Activated CD8-positive, alpha-beta T cell treated with anti-CD3 and anti-CD28 coated beads for 36 hours (primary cell): ENCODE results near the gene CNNM1. TPM values are rescaled to one million over a fixed set of nuclear protein-coding genes. Genes with fewer than 3 reads are reported as not detected.

Experiments
- ATAC-seq: fragments of 200-7000 bp; cut with Tn5 transposase; one replicate; pipeline ENCODE4 v1.10.0; 2021; ENCODE audit warnings: mild to moderate bottlenecking, moderate library complexity
- CTCF ChIA-PET: fragments of 350-600 bp; sonication (Branson Sonifier 250); formaldehyde crosslinking; loops from one replicate; lab custom pipeline; 2021; ENCODE audit warnings: antibody characterized with exemption; lab: Charles Lee
- POLR2A ChIA-PET: fragments of 350-600 bp; sonication (Branson Sonifier 250); formaldehyde crosslinking; loops from one replicate; lab custom pipeline; 2021; ENCODE audit warnings: antibody characterized with exemption; lab: Charles Lee
- DNase-seq: peaks from one replicate; pipeline ENCODE4 v3.0.0-alpha.2; 2020
- H3K27ac Mint-ChIP-seq: one replicate; pipeline ENCODE4 v1.8.0; 2021; ENCODE audit warnings: mild to moderate bottlenecking, mixed read lengths
- H3K27me3 Mint-ChIP-seq: one replicate; pipeline ENCODE4 v1.8.0; 2021; ENCODE audit warnings: mixed read lengths
- H3K36me3 Mint-ChIP-seq: one replicate; pipeline ENCODE4 v1.8.0; 2021; ENCODE audit warnings: low read depth, mixed read lengths
- H3K4me1 Mint-ChIP-seq: one replicate; pipeline ENCODE4 v1.8.0; 2021; ENCODE audit warnings: low read depth, mixed read lengths
- H3K4me3 Mint-ChIP-seq: one replicate; pipeline ENCODE4 v1.8.0; 2021; ENCODE audit warnings: mild to moderate bottlenecking, moderate library complexity, mixed read lengths
- H3K9me3 Mint-ChIP-seq: one replicate; pipeline ENCODE4 v1.8.0; 2021; ENCODE audit warnings: mixed read lengths
- intact Hi-C: fragments of 100-400 bp; cut with micrococcal nuclease; formaldehyde crosslinking; loops from one replicate; pipeline ENCODE4 v1.10.0; 2022
- total RNA-seq, 2 experiments: library from RNA; stranded (reverse); gene quantifications; one replicate each; pipeline ENCODE4 v1.2.3, GENCODE V29; 2021
- TF ChIP-seq, protein P1 (sequence below): fragments of 200-600 bp; IDR thresholded peaks from one replicate; pipeline ENCODE4 v1.8.0; 2022; ENCODE audit warnings: antibody characterized with exemption, mild to moderate bottlenecking

The CNNM1 gene
- total RNA-seq = 1 to 10 TPM in 1 of 2 experiments, under 1 TPM in 1; 0.83 to 1.2 TPM

DNA sequence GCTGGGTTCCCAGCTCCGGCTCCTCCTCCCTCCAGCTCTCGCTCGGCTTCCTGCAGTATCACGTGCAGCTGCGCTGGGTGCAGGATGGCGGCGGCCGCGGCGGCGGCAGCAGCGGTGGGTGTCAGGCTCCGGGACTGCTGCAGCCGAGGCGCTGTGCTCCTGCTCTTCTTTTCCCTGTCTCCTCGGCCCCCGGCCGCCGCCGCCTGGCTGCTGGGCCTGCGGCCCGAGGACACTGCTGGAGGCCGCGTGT is at the start of gene CNNM1:
TSS of gene CNNM1 (plus strand) at position 53 of the 250 bp plus-strand sequence. CDS start at position 85, 32 bp downstream.
- Mint-ChIP-seq H3K36me3 (peaks cover 4% of the 10 kb centered on the region), H3K27ac (no peak within 1 kb of the TSS), H3K4me3 (peak within 1 kb of the TSS; percentile 62), H3K9me3 (no peaks in the 10 kb centered on the region), H3K4me1 (peaks cover 16% of the 10 kb centered on the region), H3K27me3 (peaks cover 37% of the 10 kb centered on the region)
- DNase-seq = no peak
- ChIA-PET POLR2A (no interaction called here), CTCF (no interaction called here)
- peak; percentile 73 for ATAC-seq
- intact Hi-C loops = no loop called here
- TF ChIP-seq, protein P1, sequence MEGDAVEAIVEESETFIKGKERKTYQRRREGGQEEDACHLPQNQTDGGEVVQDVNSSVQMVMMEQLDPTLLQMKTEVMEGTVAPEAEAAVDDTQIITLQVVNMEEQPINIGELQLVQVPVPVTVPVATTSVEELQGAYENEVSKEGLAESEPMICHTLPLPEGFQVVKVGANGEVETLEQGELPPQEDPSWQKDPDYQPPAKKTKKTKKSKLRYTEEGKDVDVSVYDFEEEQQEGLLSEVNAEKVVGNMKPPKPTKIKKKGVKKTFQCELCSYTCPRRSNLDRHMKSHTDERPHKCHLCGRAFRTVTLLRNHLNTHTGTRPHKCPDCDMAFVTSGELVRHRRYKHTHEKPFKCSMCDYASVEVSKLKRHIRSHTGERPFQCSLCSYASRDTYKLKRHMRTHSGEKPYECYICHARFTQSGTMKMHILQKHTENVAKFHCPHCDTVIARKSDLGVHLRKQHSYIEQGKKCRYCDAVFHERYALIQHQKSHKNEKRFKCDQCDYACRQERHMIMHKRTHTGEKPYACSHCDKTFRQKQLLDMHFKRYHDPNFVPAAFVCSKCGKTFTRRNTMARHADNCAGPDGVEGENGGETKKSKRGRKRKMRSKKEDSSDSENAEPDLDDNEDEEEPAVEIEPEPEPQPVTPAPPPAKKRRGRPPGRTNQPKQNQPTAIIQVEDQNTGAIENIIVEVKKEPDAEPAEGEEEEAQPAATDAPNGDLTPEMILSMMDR = no peak

DNA sequence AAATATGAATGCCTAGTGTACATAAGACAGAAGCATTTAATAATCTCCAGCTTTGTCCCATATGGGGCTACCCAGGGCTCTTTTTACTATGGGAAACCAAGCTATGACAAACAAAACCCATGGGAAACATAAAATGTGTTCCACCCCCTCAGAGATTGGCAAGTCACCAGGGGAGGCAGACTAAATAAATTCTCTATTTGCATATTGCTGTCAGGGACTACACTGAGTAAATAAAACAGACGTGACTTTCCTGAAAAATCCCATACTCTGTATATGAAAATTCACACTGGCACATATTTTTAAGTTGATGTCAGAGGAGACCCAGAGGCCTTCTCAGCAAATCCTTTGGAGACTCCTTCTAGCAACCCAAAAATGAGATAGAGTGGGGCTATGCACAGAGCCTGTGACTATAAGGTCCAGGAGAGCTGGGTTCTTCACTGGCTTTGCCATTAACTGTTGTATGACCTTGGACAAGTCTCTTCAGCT is 49.5 kb upstream of the CNNM1 start:
- DNase-seq = no peak
- Mint-ChIP-seq H3K4me3 (no peak overlapping the region), H3K27ac (no peak overlapping the region), H3K27me3 (peaks cover 7% of the 10 kb centered on the region), H3K9me3 (peaks cover 7% of the 10 kb centered on the region), H3K4me1 (no peaks in the 10 kb centered on the region), H3K36me3 (no peaks in the 10 kb centered on the region)
- CTCF ChIA-PET = interaction anchor here (1.2 kb wide), 1 partner anchor 812 kb away, joined by 4 read pairs; no protein-coding TSS in a partner anchor
- intact Hi-C loops = no loop called here
- POLR2A ChIA-PET = no interaction called here
- TF ChIP-seq, protein P1 = no peak
- no peak for ATAC-seq

DNA sequence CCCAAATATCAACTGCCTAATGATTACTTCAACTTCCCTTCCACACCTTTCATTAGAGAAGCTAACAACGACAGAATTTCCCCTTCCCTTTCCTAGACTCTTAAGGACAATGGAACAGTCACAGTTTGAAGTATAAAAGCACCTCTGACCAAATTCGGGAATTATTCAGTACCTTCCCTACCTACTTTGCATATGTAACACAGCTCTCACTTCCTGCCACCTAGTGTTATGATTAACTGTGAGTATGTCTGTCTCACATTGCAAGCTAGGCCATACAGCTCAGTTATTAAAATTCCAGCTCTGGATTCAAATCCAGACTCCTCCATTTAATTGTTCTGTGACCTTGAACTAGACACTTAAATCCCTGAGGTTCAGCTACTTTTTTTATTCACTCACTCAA is 48.7 kb upstream of the CNNM1 start:
- H3K27ac Mint-ChIP-seq = no peak overlapping the region

DNA sequence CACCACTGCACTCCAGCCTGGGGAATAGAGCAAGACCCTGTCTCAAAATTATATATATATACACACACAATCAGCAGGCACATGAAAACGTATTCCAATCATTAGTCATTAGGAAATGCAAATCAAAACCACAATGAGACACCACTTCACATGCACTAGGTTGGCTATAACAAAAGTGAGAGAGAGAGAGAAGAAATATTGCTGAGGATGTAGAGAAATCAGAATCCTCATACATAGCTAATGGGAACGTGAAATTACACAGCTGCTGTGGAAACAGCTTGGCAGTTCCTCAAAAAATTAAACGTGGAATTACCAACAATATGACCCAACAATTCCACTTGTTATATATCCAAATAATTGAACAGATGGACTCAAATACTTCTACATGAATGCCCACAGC is 43.3 kb upstream of the CNNM1 start:
- Mint-ChIP-seq H3K27ac (no peak overlapping the region), H3K4me3 (no peak overlapping the region), H3K27me3 (peaks cover 18% of the 10 kb centered on the region), H3K9me3 (peaks cover 7% of the 10 kb centered on the region), H3K36me3 (no peaks in the 10 kb centered on the region), H3K4me1 (no peaks in the 10 kb centered on the region)
- intact Hi-C loops = no loop called here
- POLR2A ChIA-PET = no interaction called here
- TF ChIP-seq, protein P1 = no peak
- ATAC-seq (no peak), DNase-seq (no peak)
- CTCF ChIA-PET = no interaction called here

More for the DNA sequence above, 48.7 kb upstream of the CNNM1 start:
- TF ChIP-seq, protein P1 = no peak
- H3K4me1 Mint-ChIP-seq = no peaks in the 10 kb centered on the region
- H3K4me3 Mint-ChIP-seq = no peak overlapping the region
- no peak for DNase-seq
- H3K9me3 Mint-ChIP-seq = peaks cover 7% of the 10 kb centered on the region
- POLR2A ChIA-PET = no interaction called here
- ATAC-seq = no peak
- intact Hi-C loops = no loop called here
- CTCF ChIA-PET = interaction anchor here (1.2 kb wide), 1 partner anchor 813 kb away, joined by 4 read pairs; no protein-coding TSS in a partner anchor
- H3K27me3 Mint-ChIP-seq = peaks cover 9% of the 10 kb centered on the region
- no peaks in the 10 kb centered on the region for H3K36me3 Mint-ChIP-seq

DNA sequence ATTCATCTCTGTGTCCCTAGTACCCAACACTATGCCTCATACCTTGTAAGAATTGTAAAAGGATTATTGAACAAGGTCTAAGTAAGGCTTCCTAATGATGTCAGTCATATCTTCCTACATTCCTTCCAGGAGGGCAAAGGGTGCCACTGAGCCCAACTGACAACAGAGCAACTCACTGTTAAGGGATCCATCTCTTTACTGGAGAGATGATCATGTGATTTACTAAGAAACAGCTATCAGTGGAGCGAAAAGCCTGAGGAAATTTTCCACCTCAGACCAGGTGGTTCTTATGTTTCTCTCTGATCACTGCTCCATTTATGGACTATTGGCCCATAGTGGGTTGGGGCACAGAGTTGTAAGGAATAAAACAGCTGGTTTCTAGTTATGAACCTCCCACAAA is 38.9 kb upstream of the CNNM1 start:
- CTCF ChIA-PET = no interaction called here

More for the DNA sequence above, 38.9 kb upstream of the CNNM1 start:
- intact Hi-C loops = no loop called here
- POLR2A ChIA-PET = no interaction called here
- H3K27ac Mint-ChIP-seq = no peak overlapping the region
- DNase-seq (no peak), ATAC-seq (no peak)
- no peaks in the 10 kb centered on the region for H3K9me3 Mint-ChIP-seq
- H3K36me3 Mint-ChIP-seq = no peaks in the 10 kb centered on the region
- TF ChIP-seq, protein P1 = no peak
- peaks cover 11% of the 10 kb centered on the region for H3K27me3 Mint-ChIP-seq
- no peak overlapping the region for H3K4me3 Mint-ChIP-seq
- H3K4me1 Mint-ChIP-seq = no peaks in the 10 kb centered on the region
